Ramos (cell line): Measurements from ENCODE around the gene SURF4.
"Not testable (repeated sequence)": the region's sequence is repeated elsewhere in the genome, so short reads cannot be mapped to it uniquely, and the experiment has no call there.

Experiments
- in situ Hi-C: fragments of 300-500 bp; cut with MboI; formaldehyde crosslinking; loops from one replicate; pipeline ENCODE4 v1.14.3; 2022; ENCODE audit warnings: low sequenced_read_pairs; ENCODE audit not compliant: unreplicated experiment

Gene SURF4

DNA sequence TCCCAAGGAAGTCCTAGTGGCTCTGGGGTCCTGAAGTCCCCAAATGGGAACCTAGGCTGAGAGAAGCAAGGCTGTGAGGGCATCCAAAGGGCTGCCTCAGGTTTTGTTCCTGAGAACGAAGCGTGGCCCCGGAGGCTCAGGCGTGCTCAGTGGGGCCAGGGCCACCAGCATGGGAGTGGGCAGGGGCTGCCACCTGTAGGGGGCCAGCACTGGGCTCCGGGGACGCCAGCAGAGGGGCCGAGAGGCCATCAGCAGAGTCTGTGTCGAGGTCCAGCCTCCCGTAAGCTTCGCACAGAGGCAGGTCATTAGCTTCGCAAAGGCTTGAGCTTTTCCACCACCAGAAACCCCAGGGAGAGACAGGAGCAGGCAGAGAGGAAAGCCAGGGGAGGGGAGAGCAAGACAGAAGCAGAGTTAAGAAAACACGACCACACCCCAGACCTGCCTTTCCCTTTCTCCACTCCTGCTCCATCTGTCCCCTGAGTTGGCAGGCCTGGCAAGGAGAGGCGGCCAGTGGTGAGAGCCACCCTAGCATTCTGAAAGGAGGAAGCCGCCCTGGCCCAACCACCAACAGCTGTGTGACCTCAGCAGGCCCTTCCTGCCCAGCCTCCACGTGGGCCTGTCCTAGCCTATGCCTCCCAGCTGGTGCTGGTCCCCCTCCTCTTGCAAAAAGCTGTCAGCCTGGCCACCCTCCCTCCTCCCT lies 34.3 kb downstream of the SURF4 start:
- in situ Hi-C loops: no loop called here

- in situ Hi-C loops: no loop called here
Observed at GRCh38 chr9:133340916-133341315, 34.9 kb downstream of the SURF4 start.

- in situ Hi-C loops: no loop called here
Observed at GRCh38 chr9:133340256-133340655, 35.6 kb downstream of the SURF4 start.

DNA sequence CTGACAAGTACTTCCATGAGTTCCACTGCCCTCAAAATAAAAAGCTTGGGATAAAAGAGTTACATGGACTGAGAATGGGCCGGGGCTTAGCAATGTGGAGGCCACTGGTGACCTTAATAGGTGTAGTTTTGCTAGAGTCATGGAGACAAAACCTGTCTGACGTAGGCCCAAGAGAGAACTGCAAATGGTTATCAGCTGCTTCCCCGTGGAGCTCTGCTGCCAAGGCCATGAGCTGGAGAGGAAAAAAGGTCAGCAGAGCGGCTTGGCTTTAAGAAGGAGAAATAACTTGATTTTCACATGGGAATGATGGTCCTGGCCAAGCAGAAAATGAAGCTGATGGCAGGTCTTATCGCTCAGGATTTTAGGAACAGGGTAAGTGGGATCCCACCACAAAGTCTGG lies 36.2 kb downstream of the SURF4 start:
- in situ Hi-C loops: no loop called here

DNA sequence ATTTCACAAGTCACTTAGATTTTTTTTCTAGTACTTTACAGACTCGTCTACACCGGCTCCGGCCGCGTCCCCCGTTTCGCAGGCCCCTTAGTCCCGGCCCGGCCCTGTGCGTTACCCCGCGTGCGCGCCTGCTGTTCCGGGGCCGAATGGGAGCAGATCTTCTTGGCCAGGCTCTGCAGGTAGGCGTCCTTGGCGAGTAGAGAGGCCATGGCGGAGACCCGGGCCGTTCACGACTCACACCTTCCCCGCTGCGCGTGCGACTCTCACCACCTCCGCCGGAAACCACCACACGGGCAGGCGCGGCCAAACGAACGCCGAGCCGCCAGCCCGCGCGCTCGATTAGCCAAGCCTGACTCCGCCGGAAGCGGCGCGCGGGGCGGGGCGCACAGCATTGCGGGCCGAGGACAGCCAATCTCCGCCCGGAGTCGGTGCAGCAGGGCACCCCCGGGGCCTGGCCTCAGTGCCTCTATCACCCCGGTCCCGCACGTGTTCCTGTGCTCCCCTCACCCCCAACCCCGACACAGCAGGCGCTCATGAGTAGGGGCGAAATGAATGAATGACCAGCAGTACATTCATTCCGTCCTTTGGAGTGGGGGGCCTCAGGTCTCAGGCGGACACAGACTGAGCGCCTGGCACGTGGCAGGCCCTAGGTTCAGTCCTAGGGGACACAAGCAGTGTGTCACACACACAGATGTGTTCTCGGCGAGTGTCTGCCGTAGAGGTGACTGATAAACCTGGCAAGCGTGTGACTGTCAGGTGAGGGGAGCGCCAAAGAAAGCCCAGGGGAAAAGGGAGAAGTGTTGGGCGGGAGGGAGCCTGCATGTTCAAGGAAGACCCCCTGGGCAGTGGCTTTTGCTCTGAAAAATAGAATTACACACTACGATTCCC lies 39.7 kb downstream of the SURF4 start, which contains the start of gene SURF6:
Gene SURF6 (minus strand): TSS at position 265 of the 888 bp plus-strand sequence. CDS start 56 bp downstream, at position 209.
- in situ Hi-C loops: no loop called here

- in situ Hi-C loops: not testable (repeated sequence)
Observed at GRCh38 chr9:133334888-133335287, 41.0 kb downstream of the SURF4 start.

DNA sequence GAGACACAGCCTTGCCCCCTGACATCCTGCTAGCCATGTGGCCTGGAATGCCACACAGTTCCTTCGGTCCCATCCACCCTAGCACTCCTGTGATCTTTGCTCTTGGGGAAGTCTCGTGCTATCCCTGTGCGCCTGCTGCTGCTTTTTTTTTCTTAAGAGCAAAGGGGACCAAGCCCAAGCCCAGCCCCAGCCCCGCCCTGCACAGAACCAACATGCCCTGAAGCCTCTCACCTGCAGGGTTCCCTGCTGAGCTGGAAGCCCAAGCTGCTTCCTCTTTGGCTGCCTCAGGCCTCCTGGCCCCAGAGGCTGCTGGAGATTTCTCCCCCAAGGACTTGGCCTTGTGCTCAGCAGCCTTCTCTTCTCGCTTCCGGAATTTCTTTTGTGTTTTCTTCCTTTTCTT lies 41.7 kb downstream of the SURF4 start:
- in situ Hi-C loops: no loop called here

DNA sequence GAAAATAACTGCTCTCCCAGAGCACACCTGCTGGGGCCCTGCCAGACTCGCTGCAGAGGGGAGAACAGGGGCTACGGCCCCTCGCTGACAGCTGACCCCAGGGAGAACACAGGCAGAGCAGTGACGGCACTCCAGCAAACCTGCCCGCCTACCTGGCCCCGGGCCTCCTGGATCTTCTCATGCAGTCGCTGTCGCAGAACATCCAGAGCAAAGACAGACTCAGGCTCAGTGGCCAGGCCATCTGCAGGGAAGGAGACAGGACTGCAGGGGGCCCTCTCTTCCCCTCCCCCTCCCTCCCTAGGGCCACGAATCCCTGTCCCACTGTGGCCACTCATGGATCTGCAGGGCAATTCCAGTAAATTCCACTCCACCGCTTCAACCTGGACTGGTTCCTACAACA lies 42.3 kb downstream of the SURF4 start:
- in situ Hi-C loops: no loop called here

GRCh38 chr9:133333011-133333410 lies 42.8 kb downstream of the SURF4 start:
- in situ Hi-C loops: no loop called here

DNA sequence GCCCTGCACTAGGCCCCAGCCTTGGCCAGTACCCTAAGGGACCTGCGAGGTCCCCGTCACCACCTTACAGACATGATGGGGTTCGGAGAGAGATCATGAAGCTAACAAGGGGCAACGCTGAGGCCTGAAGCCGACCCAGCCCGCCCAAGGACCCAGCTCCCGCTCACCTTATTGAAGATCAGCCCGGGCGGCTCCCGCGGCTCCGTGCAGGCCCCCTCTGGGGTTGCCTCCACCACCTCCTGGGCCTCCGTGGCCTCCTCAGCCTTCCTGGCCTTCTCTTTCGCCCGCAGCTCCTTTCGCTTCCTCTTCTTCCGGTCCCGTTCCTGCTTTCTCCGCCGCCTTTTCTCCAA lies 43.5 kb downstream of the SURF4 start:
- in situ Hi-C loops: no loop called here

- in situ Hi-C loops: no loop called here
Observed at GRCh38 chr9:133331641-133332380, 44.0 kb downstream of the SURF4 start.

GRCh38 chr9:133331221-133331620 lies 44.6 kb downstream of the SURF4 start:
- in situ Hi-C loops: no loop called here

- in situ Hi-C loops: not testable (repeated sequence)
Observed at GRCh38 chr9:133329306-133330156, 46.3 kb downstream of the SURF4 start.

DNA sequence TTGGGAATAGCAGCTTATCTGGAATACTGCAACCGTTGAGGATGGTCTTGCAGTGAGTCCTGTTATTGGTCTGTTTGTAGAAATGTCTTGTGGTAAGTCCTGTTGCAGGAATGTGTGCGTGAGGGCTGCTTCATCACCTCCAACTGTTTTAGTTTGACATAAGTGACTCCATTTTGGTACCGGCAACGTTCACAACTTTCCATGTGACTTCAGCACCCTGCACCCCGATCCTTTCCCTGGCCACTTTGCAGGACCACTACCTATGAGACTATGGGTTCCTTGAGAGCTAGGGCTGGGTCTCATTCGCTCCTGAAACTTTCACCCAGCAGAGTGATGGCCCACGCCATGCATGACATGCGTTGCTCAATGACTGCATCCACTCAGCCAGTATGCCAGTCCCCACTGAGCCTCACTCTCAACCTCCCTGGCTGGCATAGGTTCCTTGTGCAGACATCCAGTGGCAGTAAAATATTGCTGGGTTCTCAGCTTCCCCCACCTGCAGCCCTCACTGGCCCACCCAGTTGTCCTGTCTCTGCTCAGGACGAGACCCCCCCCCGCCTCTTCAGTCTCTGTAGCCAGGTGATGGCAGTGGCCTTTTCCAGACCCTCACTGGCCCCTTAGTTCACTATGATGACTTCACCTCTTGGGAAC lies 47.9 kb downstream of the SURF4 start:
- in situ Hi-C loops: no loop called here

DNA sequence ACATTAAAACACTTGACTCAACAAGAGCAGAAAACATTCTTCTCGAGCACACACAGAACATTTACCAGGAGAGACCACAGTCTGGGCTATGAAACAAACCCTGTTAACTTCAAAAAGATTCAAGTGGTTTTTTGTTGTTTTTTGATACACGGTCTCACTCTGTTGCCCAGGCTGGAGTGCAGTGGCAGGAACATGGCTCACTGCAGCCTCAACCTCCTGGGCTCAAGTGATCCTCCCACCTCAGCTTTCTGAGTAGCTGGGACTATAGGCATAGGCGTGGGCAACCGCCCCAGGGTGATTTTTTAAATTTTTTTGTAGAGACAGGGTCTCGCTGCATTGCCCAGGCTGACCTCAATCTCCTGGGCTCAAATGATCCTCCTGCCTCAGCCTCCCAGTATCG lies 48.8 kb downstream of the SURF4 start:
- in situ Hi-C loops: not testable (repeated sequence)

DNA sequence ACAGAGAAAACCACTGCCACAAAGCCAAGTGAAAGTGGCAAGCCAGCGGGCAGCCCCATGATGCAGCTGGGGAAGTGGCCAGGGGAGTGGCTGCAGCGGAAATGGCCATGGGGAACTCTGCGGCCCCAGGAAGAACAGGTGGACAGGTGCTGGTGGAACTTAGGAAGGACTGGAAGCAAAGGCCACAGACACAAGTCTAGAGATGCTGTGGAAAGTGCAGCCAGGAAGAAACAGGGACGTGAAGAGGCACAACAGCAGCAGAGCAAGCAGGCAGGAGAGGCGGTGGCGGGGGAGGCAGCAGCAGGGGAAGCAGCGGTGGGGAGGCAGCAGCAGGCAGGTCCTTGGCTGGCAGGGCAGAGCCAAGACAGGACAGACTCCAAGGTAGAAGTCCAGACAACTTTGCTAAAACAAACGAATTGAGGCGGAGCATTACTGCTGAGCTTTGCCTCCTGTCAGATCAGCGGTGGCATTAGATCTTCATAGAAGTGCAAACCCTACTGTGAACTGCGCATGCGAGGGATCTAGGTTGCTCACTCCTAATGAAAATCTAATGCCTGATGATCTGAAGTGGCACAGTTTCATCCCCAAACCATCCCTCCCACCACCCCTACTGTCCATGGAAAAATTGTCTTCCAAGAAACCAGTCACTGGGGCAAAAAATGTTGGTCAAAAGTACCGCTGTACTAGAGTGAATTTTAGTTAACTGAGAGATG lies 51.7 kb downstream of the SURF4 start:
- in situ Hi-C loops: no loop called here

DNA sequence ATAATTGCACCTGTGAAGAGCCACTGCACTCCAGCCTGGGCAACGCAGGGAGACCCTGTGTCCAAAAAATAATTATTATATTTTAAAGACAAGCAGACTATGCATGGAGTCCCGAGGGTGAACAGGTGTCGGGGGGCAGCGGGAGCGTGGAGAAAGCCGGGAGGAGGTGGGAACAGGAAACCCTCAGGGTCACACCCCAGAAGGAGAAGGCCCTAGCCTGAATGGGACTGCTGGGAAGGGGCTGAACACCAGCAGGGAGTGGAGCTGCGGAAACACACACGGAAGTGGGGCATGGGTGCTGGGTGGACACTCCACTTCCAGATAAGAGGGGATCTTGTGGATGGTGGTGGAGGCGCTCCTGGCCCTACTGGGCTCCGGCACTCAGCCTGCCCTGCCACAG lies 52.6 kb downstream of the SURF4 start:
- in situ Hi-C loops: no loop called here

GRCh38 chr9:133322701-133323100 lies 53.2 kb downstream of the SURF4 start:
- in situ Hi-C loops: no loop called here

- in situ Hi-C loops: no loop called here
Observed at GRCh38 chr9:133321411-133321935, 54.4 kb downstream of the SURF4 start.
